Renal pelvis (tissue), 3 donors: Measurements from ENCODE around the gene TBC1D8B. TPM values are rescaled to one million over a fixed set of nuclear protein-coding genes. Genes with fewer than 3 reads are reported as not detected.

Experiments
- polyA plus RNA-seq, 3 donors: library from polyadenylated mRNA; unstranded; fragments of 120-200 nt; gene quantifications; one replicate each; pipeline ENCODE4 v1.2.1, GENCODE V29; 2013; ENCODE audit not compliant: insufficient read length in 3 of 3

The TBC1D8B gene
- polyA plus RNA-seq, 3 donors = 3.9 to 5.9 (median 4.7) TPM

Other genes starting within 250 kb of the TBC1D8B start
- gene RADX, start 190.7 kb upstream of the TBC1D8B start, polyA plus RNA-seq = 1 to 10 TPM; 4.8 to 5.8 (median 5.5) TPM
- gene RNF128, start 76.0 kb upstream of the TBC1D8B start, polyA plus RNA-seq = 10 to 100 TPM; 10.8 to 12.7 (median 12.0) TPM
- 1 to 10 TPM; 2.6 to 4.0 (median 2.8) TPM for gene RIPPLY1, start 100.7 kb downstream of the TBC1D8B start, polyA plus RNA-seq
- 10 to 100 TPM; 66.9 to 81.2 (median 71.6) TPM for gene CLDN2, start 117.7 kb downstream of the TBC1D8B start, polyA plus RNA-seq
- 10 to 100 TPM; 18.3 to 20.8 (median 19.7) TPM for gene MORC4, start 197.5 kb downstream of the TBC1D8B start, polyA plus RNA-seq